GM12892 (cell line): ENCODE results near the gene ALPK3.

Experiments
- POLR2A ChIP-seq: IDR thresholded peaks from 2 replicates; pipeline ENCODE4 v1.6.1; 2011; ENCODE audit warnings: low read depth, low read length, control low read depth
- POLR2AphosphoS5 ChIP-seq: IDR thresholded peaks from 2 replicates; pipeline ENCODE4 v1.6.1; 2011; ENCODE audit warnings: low read depth, low read length, control low read depth
- TAF1 ChIP-seq: IDR thresholded peaks from 2 replicates; pipeline ENCODE4 v1.6.1; 2011; ENCODE audit warnings: low read depth, mild to moderate bottlenecking, control low read depth, low read length, borderline replicate concordance

GRCh38 chr15:84855765-84856164, 38.6 kb downstream of the ALPK3 start:
- TF ChIP-seq POLR2A (no peak), POLR2AphosphoS5 (no peak), TAF1 (no peak)
